Stimulated activated CD4-positive, alpha-beta T cell treated with anti-CD3 and anti-CD28 coated beads, Interleukin-2, amount 100 ng/mL, for 4 hours (primary cell): ENCODE measurements around the gene BTNL3.
"Not testable (repeated sequence)": the region's sequence is repeated elsewhere in the genome, so short reads cannot be mapped to it uniquely, and the experiment has no call there.

ENCODE experiments used
- DNase-seq: peaks from one replicate; pipeline ENCODE4 v3.0.0-alpha.2; 2020; ENCODE audit warnings: low read depth

BTNL3 gene

GRCh38 chr5:181020688-181021087 lies 32.0 kb downstream of the BTNL3 start:
- no peak for DNase-seq

- DNase-seq = no peak
Observed at GRCh38 chr5:181024245-181025064, 35.8 kb downstream of the BTNL3 start.

GRCh38 chr5:181027452-181028031 lies 38.9 kb downstream of the BTNL3 start:
- DNase-seq = no peak

DNA sequence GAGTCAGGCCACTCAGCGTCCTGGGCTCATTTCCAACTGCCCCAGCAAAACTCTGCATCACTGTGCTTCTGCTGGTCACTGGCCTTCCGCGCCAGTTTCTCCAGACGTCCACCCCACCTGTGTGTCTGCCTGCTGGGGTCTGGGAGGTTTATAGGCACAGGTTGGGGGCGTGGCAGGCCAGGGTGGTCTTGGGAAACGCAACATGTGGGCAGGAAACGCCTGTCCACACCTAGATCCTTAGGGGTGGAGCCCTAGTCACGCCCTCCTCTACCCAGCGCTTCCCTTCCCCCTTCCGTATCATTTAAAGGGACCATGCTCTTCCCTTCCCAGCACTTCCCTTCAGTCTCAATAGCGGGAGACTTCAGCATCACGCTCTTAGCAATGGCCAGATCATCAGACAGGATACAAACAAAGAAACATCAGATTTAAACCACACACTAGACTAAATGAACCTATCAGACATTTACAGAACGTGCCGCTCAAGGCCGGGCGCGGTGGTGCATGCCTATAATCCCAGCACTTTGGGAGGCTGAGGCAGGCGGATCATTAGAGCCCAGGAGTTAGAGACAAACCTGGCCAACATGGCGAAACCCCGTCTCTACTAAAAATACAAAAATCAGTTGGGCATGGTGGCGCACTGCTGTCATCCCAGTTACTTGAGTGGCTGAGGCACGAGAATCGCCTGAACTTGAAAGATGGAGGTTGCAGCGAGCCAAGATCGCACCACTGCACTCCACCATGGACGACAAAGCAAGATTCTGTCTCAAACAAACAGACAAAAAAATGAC lies 39.6 kb downstream of the BTNL3 start:
- DNase-seq = no peak

DNA sequence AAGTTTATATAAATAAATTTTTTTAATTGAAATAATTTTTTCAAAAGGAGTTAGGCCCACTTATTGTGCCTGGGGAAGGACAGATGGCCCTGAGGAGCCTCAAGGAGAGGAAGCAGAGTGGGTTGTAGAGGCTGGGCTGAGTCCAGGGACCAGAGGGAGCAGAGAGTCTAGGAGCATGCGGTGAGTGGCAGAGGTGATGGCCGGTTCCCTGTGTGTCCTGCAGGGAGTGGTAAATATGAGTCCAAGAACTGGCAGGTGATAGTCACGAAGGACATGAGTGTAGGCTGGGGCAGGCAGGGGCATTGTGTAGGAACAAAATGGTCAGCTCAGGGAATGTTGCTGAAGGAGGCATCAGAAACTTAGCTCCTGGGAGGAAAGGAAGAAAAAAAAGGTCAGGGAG lies 43.1 kb downstream of the BTNL3 start:
- DNase-seq = no peak

- DNase-seq = no peak
Observed at GRCh38 chr5:181035991-181036815, 47.6 kb downstream of the BTNL3 start.

GRCh38 chr5:181036816-181037364 lies 48.2 kb downstream of the BTNL3 start:
- no peak for DNase-seq

DNA sequence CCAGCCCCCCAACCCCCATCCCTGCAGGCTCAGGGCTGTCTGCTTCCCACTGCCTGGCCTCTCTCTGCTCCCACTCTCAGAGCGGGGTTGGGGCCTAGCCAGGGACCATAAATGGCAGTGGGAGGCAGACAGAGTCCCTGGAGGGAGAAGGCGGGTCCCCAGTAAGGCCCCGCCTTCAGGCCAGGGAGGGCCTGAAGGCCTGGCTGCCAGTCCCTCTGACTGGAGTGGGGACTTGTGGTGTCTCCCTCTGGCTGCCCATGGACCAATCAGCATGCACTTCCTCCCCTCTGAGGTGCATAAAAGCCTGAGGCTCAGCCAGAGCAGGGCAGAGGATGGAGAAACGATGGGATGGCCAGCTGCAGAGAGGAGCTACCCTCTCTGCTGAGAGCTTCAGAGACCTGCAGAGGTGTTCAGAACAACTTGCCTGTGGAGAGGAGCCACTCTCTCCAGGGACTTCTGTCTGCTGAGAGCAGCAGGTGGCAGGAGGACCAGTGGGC lies 48.8 kb downstream of the BTNL3 start:
- no peak for DNase-seq

DNA sequence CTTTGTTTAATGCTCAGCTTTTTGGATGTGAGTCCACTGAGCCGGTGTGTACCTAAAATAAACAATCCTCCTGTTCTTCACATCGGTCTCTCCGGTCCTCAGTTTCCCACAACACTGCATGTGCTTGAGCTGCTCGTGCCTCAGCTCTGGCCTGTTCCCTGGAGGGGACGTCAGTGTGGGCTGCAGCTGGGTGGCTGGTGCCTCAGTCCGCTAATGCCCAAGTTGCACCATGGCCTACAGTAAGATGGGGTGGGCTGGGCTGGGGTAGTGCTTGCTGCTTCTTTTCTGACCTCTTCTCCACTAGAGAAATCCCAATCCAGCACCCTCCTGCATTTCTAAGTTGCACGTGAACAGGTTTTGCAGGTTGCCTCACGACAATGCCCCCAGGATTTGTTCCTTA lies 50.8 kb downstream of the BTNL3 start:
- DNase-seq = no peak

DNA sequence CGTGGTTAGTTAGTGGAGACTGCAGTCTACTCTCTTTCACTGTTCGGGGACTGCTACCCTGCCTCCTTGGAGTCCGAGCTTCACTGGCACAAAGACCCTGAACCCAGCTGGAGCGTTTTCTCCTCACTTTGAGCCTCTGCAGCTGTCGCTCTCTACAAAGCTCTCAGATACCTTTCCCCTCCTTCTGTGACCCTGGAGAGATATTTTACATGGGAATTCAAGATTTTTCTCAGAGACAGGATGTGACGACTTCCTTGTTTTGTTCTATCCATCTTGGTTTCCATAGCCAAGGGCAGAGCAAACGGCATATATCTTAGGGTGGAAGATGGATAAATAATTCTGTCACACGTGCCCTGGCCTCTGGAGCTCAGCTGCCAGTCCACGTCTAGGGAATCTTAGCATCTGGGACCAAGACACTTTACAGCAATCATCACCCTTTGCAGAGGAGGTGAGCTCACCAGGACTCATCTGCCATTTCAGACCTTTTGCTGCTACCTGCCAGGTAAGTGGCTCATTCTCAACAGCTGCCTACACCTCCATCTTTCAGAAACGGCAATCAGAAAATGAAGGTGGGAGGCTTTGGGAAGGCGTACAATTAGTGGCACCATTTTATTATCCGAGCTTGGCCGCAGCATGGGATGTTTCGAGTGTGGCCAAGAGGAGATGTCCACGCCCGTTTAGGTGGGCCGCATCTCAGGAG lies 51.4 kb downstream of the BTNL3 start, which contains the start of gene BTNL9:
Gene BTNL9, plus strand, starts transcription at position 336 of the 700 bp plus-strand sequence. CDS start 5,224 bp downstream, outside the sequence.
- no peak for DNase-seq

- no peak for DNase-seq
Observed at GRCh38 chr5:181040631-181040945, 51.9 kb downstream of the BTNL3 start.

DNA sequence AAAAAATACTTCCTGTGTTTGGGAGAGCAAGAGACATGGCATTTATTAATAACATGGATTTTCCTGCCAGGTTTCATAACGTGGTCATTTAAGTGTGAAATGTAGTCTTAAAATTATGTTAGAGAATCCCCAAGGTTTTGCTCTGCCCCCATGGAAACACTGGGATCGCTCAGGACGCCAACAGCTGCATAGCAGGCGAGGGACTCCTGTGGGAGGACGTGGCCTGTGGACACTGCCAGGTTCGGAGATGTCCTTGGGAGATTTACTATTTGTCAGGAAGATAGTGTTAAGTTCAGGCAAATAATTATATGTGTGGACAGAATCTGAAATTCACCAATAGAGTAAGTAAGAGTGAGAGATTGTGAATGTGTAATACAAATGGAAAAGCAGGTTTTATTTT lies 52.4 kb downstream of the BTNL3 start:
- no peak for DNase-seq

GRCh38 chr5:181042036-181042713 lies 53.5 kb downstream of the BTNL3 start:
- no peak for DNase-seq

- DNase-seq = no peak
Observed at GRCh38 chr5:181042722-181043121, 54.1 kb downstream of the BTNL3 start.

GRCh38 chr5:181043285-181044092 lies 54.8 kb downstream of the BTNL3 start:
- no peak for DNase-seq

- no peak for DNase-seq
Observed at GRCh38 chr5:181044093-181044599, 55.5 kb downstream of the BTNL3 start.

DNA sequence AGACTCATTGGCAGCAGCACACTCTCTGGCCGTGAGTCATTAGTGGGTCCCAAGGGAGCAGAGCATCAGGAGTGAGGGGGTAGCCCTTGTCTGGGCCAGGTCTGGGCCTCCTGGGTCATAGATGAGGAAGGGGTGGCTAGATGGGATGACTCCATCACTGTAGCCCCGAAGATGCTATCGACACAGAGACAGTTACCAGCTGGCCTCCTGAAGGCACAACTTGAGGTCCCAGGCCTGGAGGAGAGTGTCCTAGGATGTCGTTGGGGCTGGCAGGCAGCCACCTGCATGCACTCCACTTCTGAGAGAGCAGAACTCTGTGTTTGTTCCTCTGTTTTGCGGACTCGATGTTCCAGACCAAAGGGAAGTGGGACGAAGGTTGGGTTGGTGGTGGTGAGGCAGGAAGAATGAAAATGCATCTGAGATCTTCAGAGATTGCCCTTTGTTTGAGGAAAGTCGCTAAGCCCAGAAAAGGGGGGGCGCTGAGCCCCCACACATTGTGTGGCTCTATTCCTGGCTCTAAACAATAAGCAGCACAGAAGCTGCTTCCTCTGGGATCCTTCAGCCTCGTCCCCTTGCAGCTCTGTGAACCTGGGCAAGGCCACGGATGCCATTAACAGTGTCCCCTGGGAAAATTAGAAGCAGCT lies 56.1 kb downstream of the BTNL3 start:
- DNase-seq = no peak

GRCh38 chr5:181045316-181045715 lies 56.7 kb downstream of the BTNL3 start:
- DNase-seq = no peak

DNA sequence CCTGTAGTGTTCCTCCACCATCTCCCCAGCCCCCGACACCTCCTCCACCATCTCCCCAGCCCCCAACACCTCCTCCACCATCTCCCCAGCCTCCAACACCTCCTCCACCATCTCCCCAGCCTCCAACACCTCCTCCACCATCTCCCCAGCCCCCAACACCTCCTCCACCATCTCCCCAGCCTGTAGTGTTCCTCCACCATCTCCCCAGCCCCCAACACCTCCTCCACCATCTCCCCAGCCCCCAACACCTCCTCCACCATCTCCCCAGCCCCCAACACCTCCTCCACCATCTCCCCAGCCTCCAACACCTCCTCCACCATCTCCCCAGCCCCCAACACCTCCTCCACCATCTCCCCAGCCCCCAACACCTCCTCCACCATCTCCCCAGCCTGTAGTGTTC lies 57.2 kb downstream of the BTNL3 start:
- DNase-seq = not testable (repeated sequence)
